IPS-NIHi7 (cell line): ENCODE results near the gene SLC16A9.
A peak's percentile ranks its signal among the peaks of the same experiment; 100 is the strongest.
"Not testable (repeated sequence)": the region's sequence is repeated elsewhere in the genome, so short reads cannot be mapped to it uniquely, and the experiment has no call there.

ENCODE experiments used
- DNase-seq: peaks from one replicate; pipeline ENCODE4 v3.0.0; 2012; ENCODE audit warnings: mixed read lengths; ENCODE audit errors: extremely low spot score

The SLC16A9 gene

DNA sequence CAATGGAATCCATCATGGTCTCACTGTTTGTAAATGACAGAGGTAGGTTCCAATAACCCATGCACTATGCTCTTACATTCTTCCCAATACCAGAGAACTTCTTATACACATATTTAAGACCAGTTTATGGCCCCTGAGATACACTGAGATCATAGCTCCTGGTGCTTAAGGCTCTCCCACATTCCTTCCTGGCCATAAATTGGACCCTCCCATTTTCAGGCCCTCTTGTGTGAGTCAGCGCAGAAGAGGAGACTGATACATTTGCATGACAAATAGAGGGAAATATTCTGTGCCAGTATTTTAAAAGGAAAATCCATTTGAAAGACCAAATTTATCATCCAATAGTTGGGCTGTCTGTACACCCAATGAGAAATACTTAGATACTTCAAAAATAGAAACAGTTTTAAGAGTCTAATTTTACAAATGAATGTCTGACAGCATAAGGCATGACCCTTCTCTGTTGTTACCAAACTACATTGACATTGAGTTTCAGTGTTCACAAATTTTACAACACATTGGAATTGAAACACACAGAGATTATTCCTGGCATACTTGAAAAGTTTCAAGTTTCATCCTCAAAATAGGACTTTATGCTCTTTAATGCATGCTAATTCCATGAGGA lies 35.3 kb downstream of the SLC16A9 start:
- DNase-seq: no peak

DNA sequence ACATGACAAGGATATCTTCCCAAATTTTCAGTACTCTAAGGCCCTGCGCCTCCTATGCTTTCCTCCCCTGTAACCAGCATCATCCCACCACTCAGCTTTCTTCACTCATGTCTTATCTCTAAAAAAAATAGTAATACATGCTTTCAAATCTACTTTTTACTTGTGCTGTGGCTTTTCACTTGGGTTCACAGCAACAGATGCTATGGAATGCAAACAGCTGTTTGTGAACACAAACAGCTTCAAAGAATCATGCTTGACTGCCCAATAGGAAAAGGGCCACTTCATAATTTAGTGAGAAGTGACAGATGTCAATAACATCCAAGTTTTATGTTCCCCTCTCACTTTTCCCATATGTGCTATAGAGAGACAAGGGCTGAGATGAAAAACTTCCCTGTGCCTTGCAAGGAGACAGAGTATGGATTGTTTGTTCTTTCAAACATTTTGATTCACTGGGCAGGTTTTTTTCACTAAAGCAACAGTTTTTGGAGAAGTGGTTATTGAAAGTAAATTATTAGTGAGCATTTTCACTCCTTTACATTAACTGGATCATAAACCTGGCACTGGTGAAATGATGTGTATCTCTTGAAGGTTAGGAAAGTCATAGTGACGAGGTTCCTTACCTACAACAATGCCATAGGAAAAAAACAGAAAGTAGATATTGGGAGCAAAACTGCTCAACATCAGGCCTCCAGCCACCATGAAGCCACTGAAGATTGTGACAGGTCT lies 37.3 kb downstream of the SLC16A9 start:
- no peak for DNase-seq

DNA sequence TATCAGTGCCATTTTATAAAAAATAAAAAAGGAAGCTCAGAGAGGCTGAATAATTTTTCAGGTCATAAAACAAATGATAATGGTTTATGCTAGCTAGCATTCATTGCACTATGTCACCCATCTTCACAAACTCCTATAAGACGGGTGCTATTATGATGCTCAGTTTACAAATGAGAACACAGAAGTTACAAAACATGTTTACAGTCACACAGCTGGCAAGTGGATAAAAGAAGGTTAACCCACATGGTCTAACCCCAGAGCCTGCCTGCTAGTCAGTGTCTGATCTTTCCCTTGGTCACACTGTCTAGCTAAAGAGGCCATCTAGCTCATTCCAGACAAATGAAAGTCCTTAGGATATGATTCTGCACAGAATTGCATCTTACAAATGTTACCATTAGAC lies 39.4 kb downstream of the SLC16A9 start:
- no peak for DNase-seq

DNA sequence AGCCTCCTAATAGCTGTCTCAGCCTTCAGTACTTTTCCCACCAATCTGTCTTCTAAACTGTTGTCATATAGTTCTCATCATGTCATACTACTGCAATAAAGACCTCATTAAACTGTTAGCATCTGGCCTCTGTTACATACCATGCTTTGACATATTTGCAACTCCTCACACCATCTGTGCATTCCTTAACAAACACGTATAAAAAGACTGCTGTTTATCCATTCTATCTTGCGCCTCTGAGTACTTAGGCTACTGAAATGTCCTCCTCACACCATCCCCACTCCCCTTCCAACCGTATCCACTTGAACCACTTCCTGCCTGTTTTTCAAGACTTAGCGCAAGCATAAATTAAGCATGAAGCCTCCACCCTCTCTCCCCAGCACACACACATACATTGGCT lies 41.6 kb downstream of the SLC16A9 start:
- DNase-seq: no peak

DNA sequence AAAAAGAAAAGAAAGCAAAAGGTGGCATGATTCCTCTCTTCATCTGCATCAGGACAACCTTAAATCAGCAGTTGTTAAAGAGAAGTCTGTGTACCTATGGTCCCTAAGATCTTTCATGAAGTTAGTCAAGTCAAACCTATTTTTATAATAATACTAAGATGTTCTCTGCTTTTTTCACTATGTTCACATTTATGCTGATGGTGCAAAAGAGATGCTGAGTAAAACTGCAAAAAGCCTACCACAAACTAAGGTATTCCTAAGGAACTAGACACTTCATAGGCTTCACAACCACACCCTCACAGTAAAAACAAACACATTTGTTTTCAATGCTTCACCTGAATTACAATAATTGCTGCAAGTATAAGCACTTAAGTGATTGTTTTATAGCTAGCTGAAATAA lies 43.3 kb downstream of the SLC16A9 start:
- DNase-seq: no peak

DNA sequence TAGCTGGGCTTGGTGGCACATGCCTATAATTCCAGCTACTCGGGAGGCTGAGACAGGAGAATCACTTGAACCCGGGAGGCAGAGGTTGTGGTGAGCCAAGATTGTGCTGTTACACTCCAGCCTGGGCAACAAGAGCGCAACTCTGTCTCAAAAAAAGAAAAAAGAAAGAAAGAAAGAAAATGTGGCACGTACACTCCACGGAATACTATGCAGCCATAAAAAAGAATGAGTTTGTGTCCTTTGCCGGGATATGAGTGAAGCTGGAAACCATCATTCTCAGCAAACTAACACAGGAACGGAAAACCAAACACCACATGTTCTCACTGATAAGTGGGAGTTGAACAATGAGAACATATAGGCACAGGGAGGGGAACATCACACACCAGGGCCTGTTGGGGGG lies 46.4 kb downstream of the SLC16A9 start:
- not testable (repeated sequence) for DNase-seq

DNA sequence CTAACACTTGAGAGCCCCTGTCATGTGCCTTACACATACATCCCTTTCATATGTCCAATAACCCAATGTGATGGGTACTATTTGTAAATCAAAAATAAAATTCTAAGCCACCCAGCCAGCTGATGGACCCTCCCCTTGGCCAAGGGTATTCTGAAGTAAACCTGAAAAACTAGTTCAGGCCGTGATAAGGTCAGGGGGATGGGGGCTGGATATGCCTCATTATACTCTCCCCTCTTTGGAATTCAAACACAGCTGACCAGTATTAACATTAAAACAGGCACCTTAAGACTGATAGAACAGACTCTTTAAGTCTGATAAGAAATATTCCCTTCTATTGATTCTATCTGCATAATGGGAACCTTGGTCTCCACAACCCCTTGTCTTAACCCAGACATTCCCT lies 51.9 kb downstream of the SLC16A9 start:
- no peak for DNase-seq

DNA sequence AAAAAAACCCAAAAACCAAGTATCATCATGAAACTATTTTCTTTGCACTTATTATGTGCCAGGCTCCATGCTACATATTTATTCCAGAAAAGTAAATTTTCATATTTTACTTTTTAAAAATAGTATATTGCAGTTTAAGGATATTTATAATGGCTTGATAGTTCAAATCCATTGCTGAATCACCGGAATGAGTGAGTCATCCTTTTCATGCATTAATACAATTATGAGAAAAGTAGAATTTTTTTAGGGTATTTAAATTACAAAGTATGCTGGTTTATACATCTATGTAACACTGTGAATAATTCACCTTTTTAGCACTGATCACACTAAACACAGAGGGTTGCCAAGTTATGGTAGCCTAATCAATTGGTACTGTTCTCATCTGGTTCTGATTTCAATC lies 54.3 kb downstream of the SLC16A9 start:
- DNase-seq: no peak

DNA sequence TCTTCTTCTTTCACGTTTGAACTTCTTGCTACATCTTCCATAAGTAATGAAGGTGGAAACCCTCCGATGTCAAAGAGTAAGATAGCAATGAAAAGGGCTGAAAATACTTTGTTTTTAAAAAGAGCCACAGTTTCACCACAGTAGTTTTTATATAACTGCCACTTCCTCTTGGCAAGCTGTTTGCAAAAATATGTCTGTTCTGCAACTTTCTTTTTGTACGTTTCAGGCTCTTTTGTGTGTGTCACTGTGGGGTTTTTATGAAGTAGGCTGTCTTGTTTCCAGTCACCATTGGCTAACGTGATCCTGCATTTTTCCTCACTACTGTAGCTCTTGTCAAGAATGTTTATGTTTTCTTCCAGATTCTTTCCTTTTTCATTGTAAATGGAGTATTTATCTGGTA lies 55.6 kb downstream of the SLC16A9 start:
- DNase-seq: no peak

DNA sequence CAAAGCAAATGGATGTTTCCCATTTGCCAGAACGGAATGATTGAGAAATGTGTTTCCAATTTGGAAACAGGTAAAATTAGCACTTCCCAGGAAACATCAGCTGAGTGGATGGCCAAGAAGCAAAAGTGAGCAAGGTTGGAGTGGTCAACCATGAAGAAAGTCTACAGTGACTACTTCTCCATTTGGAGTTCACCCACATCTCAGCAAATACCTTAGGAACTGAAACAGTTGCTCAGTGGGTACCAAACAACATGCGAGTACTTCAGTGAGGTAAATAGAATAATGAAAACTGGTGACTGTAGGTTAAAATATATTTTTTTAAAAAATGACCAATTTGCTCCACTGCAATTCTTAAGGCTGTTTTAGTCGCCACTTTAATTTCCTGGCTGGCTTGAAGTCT lies 57.7 kb downstream of the SLC16A9 start:
- DNase-seq: no peak

DNA sequence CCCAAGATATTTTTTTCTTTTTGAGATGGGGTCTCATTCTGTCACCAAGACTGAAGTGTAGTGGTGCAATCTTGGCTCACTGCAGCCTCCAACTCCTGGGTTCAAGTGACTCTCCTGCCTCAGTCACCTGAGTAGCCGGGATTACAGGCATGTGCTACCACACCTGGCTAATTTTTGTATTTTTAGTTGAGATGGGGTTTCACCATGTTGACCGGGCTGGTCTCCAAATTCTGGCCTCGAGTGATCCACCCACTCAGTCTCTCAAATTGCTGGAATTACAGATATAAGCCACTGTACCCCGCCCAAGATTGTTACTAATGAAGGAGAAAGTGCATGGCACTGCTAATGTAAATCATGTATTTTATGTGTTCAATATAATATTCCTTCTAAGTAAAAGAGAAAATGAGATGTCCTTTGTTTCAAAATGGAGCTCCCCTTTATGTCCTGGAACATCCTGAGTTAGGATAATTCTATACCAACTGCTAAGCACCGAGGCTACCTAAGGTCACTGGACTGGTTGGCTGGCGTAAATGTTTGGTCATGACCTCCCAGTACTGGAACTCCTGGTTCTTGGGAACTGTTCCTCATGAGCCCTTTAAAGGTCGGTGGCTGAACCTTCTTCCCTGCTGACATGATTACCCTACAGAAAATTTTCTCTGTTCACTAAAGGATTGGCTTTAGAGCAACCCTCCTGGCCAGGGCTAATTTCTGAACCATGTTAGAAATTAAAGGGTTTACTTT lies 59.9 kb downstream of the SLC16A9 start:
- no peak for DNase-seq

DNA sequence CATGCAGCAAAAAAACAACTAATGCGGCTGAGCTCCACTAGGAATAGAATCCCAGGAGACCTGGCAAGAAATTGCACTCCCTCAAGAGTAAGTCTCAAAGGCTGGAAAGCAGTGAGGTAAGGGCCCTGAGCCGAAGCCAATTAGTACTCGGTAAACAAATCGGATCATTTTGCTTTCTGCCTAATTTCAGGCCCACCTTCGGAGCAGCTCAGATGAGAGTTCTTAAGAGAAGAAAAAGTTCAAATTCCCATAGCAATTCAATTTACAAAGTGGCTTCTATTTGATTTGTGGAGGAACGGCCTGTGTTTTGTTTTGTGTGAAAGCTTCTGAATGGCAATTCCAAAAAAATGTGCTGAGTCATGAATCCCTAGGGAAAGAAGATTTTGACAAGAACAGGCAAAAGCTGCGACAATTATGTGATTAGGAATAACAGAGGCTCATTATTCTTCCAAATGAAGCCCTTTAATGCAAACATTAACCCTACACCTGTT lies 60.9 kb downstream of the SLC16A9 start:
- DNase-seq: peak; percentile 34

DNA sequence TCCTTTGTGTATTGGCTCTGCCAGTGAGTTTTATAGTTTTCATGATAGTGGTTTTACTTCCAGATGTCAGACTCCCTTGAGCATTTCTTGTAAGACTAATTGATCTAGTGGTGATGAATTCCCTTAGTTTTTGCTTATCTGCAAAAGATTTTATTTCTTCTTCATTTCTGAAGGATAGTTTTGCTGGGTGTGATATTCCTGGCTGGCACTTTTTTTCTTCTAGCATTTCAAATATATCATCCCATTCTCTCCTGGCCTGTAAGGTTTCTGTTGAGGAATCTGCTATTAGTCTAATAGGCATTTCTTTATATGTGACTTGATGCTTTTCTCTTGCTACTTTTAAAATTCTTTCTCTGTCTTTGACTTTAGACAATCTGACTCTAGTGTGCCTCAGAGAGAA lies 64.8 kb downstream of the SLC16A9 start:
- DNase-seq: no peak

DNA sequence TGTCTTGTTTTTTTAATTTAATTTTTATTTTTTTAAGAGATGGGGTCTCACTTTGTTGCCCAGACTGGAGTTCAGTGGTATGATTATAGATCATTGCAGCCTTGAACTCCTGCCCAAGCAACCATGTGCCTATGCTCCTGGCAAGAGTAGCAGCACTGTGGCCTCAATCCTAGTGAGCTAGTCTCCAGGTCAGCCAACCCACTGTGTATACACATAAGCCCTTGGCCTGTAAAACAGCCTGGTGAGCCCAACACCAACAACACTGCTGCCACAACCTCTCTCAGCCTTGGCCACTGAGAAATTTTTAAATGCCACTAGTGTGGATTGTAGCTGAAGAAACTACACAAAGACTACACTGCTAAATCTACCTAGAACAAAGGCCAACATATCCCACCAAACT lies 68.0 kb downstream of the SLC16A9 start:
- DNase-seq: not testable (repeated sequence)

DNA sequence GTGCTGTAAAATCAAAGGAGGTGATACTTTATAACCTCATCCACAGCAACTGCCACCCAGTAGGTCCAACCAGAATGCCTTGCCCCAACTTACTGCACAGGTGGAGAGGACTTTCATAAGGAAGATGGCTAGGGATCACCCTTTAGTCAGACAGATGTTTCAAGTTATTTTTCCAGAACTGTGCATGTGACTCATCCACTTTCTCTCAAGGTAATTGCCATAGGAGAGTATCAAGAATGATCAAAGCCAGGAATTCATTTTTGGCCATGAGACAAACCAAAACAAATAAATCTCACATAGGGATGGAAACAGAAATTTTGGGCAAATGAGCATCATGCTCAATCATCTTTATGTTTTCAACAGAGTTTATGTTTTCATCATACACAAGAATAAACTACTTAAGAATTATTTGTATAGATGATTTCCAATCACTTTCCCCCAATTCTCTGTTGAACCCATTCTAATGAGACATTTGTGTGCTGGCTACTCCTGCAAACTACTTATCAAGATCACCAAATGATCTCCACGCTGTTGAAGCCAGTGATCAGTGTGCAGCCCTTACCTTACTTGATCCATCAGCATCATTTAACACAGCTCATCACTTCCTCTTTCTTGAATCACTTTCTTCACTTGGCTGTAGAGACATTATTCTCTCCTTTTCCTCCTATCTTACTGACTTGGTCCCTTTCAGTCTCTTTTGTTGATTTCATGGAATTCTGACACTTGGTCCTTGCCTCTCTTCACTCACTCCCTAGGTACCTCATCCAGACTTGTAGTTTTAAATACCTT lies 74.0 kb downstream of the SLC16A9 start:
- DNase-seq: no peak

DNA sequence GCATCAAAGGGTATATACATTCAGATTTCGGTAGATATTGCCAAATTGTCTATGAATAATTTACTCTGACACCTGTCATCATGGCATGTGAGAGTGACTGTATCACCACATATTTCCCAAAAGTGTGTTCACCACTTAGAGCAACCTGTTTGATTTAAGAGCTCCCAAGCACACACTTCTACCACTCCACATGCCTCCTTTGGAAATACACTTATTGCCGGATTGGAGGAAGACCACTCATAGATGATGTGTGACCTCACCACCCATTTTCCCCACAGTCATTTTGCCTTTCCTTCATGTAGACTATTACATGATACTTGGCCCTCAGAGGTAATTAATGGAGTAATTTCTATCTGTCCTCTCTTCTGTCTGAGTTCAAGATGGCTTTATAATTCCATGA lies 75.5 kb downstream of the SLC16A9 start:
- no peak for DNase-seq

DNA sequence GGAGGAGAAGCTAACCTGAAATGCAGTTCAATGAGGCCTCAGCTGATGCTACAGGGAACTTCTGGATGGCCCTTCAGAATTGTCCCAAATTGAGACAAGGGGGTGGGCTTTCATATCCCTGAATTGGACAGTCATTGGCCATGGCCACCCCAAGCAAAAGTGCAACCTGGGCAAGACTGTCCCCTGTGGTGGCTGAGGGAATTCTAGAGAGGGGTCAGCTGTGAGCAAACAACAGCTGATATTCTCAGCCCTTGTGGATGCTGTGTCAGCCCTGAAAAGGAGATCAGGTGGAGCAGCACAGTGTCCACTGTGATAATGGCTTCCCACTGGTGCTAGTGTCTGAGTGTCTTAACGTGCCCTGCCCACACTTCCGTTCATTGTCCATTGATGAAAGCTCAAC lies 76.6 kb downstream of the SLC16A9 start:
- DNase-seq: peak; percentile 28

DNA sequence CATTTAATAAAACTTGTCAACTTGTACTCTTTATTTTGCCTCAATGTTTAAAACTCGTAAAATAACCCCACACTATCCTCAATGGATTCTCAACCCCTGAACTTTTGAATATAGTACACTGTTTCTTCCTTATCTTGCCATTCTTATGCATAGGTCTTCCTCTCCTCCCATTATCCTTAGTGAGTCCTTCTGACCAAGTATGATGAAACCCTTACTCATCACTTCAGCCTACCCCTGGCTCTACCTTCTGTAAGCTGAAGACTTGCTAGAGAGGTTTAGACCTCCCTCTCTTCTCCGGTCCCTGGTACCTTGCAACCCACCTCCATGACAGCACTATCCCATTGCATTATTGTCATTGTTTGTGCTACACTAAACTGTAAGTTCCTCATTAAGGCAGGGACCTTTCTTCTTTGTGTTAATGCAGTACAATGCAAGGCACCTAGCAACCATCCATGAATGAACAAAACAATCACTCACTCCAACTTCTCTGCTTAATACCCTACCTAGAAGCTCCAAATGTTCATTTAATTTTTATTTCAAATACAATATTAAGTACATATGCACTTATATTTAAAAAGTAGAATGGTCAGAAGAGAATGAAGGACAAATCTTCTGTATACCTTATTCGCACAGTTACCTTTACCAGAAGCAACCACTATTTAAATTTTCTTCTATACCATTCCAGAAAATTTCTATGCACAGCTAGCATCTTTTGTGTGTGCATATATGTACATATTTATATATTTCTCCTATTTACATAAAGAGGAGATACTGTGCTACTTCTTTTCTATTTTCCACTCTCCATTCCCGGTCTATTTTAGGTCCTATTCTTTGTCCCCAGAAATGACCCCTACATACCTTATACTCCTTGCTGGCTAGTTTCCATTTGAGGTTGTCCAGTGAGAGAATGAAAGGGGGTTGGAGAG lies 77.5 kb downstream of the SLC16A9 start:
- no peak for DNase-seq

DNA sequence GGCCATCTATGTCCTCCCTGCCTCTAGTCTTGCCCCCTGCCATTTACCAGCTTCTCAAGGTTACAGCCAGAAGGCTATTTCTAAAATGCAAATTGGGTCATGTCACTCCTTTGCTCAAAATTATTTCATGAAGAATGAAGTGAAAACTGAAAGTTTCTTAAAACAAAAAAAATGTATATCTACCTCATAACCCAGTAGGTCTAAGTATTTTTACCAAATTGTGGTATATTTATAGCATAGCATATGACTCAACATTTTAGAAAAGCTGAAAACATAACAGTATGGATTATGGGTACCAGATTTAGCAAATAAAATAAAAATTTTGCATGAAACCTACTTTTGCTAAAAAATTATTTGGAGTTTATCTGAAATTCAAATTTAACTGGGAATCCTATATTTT lies 78.4 kb downstream of the SLC16A9 start:
- DNase-seq: no peak

DNA sequence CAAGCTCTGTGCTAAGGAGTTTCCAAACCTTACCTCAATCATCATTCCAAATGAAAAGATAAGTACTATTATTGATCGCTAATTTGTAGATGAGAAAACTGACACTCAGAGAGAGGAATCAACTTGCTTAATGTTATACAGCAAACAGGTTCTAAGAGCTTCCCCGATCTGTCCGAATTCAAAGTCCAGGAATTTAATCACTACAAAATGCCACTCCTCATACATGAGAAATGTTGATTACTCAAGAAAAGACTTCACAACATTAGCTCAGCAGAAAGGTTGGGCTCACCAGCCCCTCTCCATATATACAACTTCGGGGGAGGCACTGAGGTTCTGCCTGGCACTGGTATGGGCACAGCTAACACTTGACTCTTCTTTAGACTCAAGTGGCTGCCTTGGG lies 80.7 kb downstream of the SLC16A9 start:
- no peak for DNase-seq

DNA sequence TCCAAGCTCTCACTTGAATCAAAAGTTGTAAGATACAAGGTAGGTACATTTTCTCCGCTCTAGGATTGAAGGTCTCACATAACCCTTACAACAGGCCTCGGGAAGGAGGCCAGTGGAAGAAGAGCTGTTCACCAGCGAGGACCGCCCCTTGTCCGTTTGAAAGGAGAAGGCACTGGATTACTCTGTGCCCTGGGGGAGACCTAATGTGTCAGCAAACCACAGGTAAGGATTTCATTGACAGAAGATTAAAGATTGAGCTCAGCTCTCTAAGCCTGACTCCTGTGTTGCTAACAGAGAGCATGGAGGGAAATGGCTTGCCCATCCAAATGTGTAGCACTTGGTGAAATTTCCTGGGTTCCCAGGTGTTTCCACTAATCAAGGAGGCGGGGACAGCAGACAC lies 81.2 kb downstream of the SLC16A9 start:
- DNase-seq: no peak
